Transverse colon (tissue), 4 donors: ENCODE results near the gene ATAD1. TPM values are rescaled to one million over a fixed set of nuclear protein-coding genes. Genes with fewer than 3 reads are reported as not detected.

ENCODE experiments used
- DNase-seq: peaks from one replicate; pipeline ENCODE4 v3.0.0-alpha.2; 2019
- H3K27ac ChIP-seq, 4 donors: fragments of 200-600 bp; sonication (generic); 2 replicates each; pipeline ENCODE4 v1.5.1; 2016 to 2018; ENCODE audit warnings: inconsistent platforms in 4 of 4
- H3K27me3 ChIP-seq: fragments of 200-600 bp; sonication (generic); 2 replicates; pipeline ENCODE4 v1.5.1; 2017; ENCODE audit warnings: inconsistent platforms
- H3K36me3 ChIP-seq, 4 donors: fragments of 200-600 bp; sonication (generic); 2 replicates each; pipeline ENCODE4 v1.5.1; 2017 to 2019; ENCODE audit warnings: inconsistent platforms in 4 of 4
- H3K4me1 ChIP-seq, 4 donors: fragments of 200-600 bp; sonication (generic); 2 replicates each; pipeline ENCODE4 v1.5.1; 2017 to 2020; ENCODE audit warnings: inconsistent platforms in 4 of 4
- H3K4me3 ChIP-seq, 4 donors: fragments of 200-600 bp; sonication (generic); 1 replicate in 1 of 4; 2 replicates in 3 of 4; pipeline versions ENCODE4 v1.5.1 to v1.6.1; 2017 to 2019; ENCODE audit warnings: inconsistent platforms in 4 of 4
- H3K9me3 ChIP-seq, 2 donors: fragments of 200-600 bp; sonication (generic); 2 replicates each; pipeline ENCODE4 v1.5.1; 2017 to 2019; ENCODE audit warnings: inconsistent platforms in 2 of 2
- CTCF ChIP-seq, 5 experiments: fragments of 200-600 bp in 3 of 5; fragments of 450-650 bp in 2 of 5; sonication (generic) in 3 of 5; IDR thresholded peaks; 1 replicate in 2 of 5; 2 replicates in 3 of 5; pipeline ENCODE4 v1.5.1; 2016 to 2017; ENCODE audit warnings: antibody characterized with exemption in 5 of 5, inconsistent platforms in 3 of 5, mild to moderate bottlenecking in 2 of 5, moderate library complexity in 1 of 5
- EP300 ChIP-seq: sonication (generic); formaldehyde crosslinking; IDR thresholded peaks from one replicate; pipeline ENCODE4 v1.6.1; 2017; ENCODE audit warnings: antibody characterized with exemption, low read depth
- POLR2A ChIP-seq: fragments of 450-650 bp; IDR thresholded peaks from one replicate; pipeline ENCODE4 v1.6.1; 2016; ENCODE audit warnings: antibody characterized with exemption, mild to moderate bottlenecking, moderate library complexity
- POLR2AphosphoS5 ChIP-seq, 3 donors: sonication (generic); formaldehyde crosslinking; IDR thresholded peaks; one replicate each; pipeline ENCODE4 v1.6.1; 2016; ENCODE audit warnings: antibody characterized with exemption in 3 of 3
- WGBS, 2 donors: methylation state at CpG; one replicate each; pipeline ENCODE4 v1.1.5; 2018; ENCODE audit warnings: low coverage in 1 of 2; 5-methylcytosine and 5-hydroxymethylcytosine counted together
- in situ Hi-C, 4 donors: fragments of 200-750 bp; cut with MboI; loops; one replicate each; pipeline versions ENCODE4 v1.15.0 to v1.15.1; 2017; ENCODE audit warnings: low sequenced_read_pairs in 3 of 4, low pct_ligation_motif_present in 1 of 4, low pct_unique_long_range_greater_than_20kb in 1 of 4
- intact Hi-C: fragments of 100-400 bp; cut with DNase I; formaldehyde crosslinking; loops from one replicate; pipeline ENCODE4 v1.15.1; 2023; ENCODE audit warnings: low total_unique reads
- total RNA-seq, 4 donors: library from RNA; depleted of rRNA; stranded (reverse); fragments of >200 nt; gene quantifications; one replicate each; pipeline ENCODE4 v1.1.0, GENCODE V29; 2016

Gene ATAD1
- total RNA-seq, 4 donors from 2014 or later = 8.6 to 43.5 (median 35.8) TPM

GRCh38 chr10:87759551-87759950, 58.5 kb downstream of the ATAD1 start:
- no peak for DNase-seq
- no peaks in the 10 kb centered on the region for H3K27me3 ChIP-seq

GRCh38 chr10:87757685-87758084, 60.3 kb downstream of the ATAD1 start:
- no peak for DNase-seq
- intact Hi-C loops (no loop called here), in situ Hi-C loops (no loop called here)
- Histone ChIP-seq H3K4me3 (no peak overlapping the region), H3K27ac (no peak overlapping the region), H3K9me3 (no peaks in the 10 kb centered on the region), H3K36me3 (peaks cover 0 to 33% (median 13%) of the 10 kb centered on the region in 4 donors), H3K27me3 (no peaks in the 10 kb centered on the region), H3K4me1 (peaks cover 0 to 4% (median 2%) of the 10 kb centered on the region in 4 donors)
- WGBS, 2 donors = 91 to 95% methylated on average over 1 of the region's 1 CpG
- TF ChIP-seq EP300 (no peak), POLR2AphosphoS5 (IDR thresholded peaks at IDR 0.05) (no peak), POLR2A (no peak), CTCF (IDR thresholded peaks at IDR 0.05) (no peak)

More at GRCh38 chr10:87759551-87759950, 58.5 kb downstream of the ATAD1 start:
- no peaks in the 10 kb centered on the region for H3K4me1 ChIP-seq
- H3K9me3 ChIP-seq = no peaks in the 10 kb centered on the region
- in situ Hi-C loops = no loop called here
- no peak overlapping the region for H3K27ac ChIP-seq
- H3K4me3 ChIP-seq = no peak overlapping the region
- no peak for TF ChIP-seq POLR2A
- no peak for TF ChIP-seq POLR2AphosphoS5 (IDR thresholded peaks at IDR 0.05)
- TF ChIP-seq CTCF (IDR thresholded peaks at IDR 0.05) = no peak
- peaks cover 0 to 36% (median 13%) of the 10 kb centered on the region in 4 donors for H3K36me3 ChIP-seq
- intact Hi-C loops = no loop called here

GRCh38 chr10:87753995-87754866, 63.8 kb downstream of the ATAD1 start:
- Histone ChIP-seq H3K27ac (no peak overlapping the region), H3K9me3 (no peaks in the 10 kb centered on the region), H3K36me3 (peaks cover 0 to 33% (median 8%) of the 10 kb centered on the region in 4 donors), H3K27me3 (no peaks in the 10 kb centered on the region), H3K4me1 (peaks cover 0 to 8% (median 2%) of the 10 kb centered on the region in 4 donors), H3K4me3 (no peak overlapping the region)
- TF ChIP-seq EP300 = no peak
- DNase-seq = no peak
- WGBS, 2 donors = 78 to 82% methylated on average over 8 of the region's 8 CpGs
- in situ Hi-C loops (no loop called here), intact Hi-C loops (no loop called here)

- DNase-seq = no peak
- no peak overlapping the region for H3K27ac ChIP-seq
- no peak overlapping the region for H3K4me3 ChIP-seq
- intact Hi-C loops (no loop called here), in situ Hi-C loops (no loop called here)
- 62 to 69% methylated on average over 2 of the region's 2 CpGs for WGBS, 2 donors
- H3K36me3 ChIP-seq = peaks cover 0 to 27% (median 5%) of the 10 kb centered on the region in 4 donors
- H3K4me1 ChIP-seq = peaks cover 0 to 8% (median 2%) of the 10 kb centered on the region in 4 donors
- TF ChIP-seq POLR2AphosphoS5 (IDR thresholded peaks at IDR 0.05) (no peak), POLR2A (no peak), CTCF (IDR thresholded peaks at IDR 0.05) (no peak)
- H3K9me3 ChIP-seq = no peaks in the 10 kb centered on the region
- H3K27me3 ChIP-seq = no peaks in the 10 kb centered on the region
Measured at GRCh38 chr10:87752566-87752965, 65.5 kb downstream of the ATAD1 start.
